M059J (cell line): Measurements from ENCODE around the gene MRFAP1. TPM values are rescaled to one million over a fixed set of nuclear protein-coding genes. Genes with fewer than 3 reads are reported as not detected.

ENCODE experiments used
- DNase-seq: peaks from one replicate; pipeline ENCODE4 v3.0.0-alpha.2; 2012; ENCODE audit warnings: low read depth
- total RNA-seq: library from RNA; depleted of rRNA; stranded (reverse); fragments of >200 nt; shearing (Covaris generic); gene quantifications from 2 replicates; pipeline ENCODE4 v1.2.3, GENCODE V29; 2014; rRNA removed

MRFAP1 gene
- 121 and 163 TPM in 2 replicates for total RNA-seq

DNA sequence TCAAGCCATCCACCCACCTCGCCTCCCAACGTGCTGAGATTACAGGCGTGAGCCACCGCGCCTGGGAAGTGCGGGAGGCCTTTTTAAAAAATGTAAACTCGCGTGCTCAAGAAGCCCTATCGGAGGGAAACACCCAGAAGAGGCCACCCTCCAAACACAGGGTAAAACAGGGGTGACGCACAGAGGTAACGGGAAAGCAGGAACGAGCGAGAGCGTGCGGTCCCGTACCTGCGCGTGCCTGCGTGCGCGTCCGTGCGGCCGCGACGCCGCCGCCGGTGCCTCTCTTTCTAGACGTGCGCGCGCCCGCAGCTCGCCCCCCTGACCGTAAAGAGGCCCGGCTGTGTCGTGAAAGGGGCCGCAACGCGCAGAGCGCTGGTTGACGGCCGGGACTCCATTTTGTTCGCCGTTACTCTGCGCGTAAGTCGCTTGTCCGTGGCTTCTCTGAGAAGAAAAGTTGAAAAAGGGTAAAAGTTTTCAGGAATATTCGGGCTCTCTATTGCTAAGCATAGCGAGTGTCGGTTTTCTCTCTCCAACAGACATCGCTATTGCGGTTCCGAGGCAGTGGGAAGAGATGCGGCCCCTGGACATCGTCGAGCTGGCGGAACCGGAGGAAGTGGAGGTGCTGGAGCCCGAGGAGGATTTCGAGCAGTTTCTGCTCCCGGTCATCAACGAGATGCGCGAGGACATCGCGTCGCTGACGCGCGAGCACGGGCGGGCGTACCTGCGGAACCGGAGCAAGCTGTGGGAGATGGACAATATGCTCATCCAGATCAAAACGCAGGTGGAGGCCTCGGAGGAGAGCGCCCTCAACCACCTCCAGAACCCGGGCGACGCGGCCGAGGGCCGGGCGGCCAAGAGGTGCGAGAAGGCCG is at the start of gene MRFAP1:
TSS of gene MRFAP1 (plus strand) at position 394 of the 872 bp plus-strand sequence. CDS start at position 572, 178 bp downstream.
- DNase-seq = peak; percentile 92

DNA sequence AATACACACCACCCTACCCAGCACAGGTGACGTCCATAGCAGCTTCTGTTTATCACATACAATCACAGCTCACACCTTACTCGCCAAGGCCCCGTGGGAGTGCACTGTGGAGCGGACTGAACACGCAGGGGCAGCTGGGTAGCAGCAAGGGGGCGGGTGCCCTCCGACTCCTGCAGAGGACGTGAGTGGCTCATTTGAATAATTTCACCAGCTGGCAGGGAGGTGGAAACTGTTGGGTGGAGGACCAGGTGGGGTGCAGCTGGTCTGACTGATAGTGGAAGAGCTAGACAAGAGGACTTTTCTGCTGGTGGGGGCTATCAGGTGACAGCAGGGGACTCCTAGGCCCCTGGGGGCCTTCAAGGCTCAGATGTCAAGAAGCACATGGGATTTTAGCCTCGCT is 49.2 kb upstream of the MRFAP1 start:
- no peak for DNase-seq

DNA sequence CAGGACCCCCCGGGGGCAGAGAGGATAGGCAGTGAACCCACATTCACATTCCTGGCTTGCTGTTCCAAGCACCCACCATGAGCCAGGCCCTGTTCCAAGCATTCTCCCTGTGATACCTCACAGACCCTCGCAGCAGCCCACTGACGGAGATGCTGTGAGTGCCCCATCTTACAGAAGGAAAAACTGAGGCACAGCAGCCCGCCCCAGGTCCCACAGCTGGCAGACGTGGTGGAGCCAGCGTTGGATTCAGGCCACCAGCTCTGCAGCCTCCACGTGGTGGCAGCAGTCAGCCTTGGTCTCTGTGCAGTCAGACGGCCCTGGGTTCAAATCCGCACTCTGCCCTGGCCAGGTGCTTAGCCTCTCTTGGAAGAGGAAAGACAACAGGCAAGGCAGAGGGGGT is 48.7 kb upstream of the MRFAP1 start:
- DNase-seq = no peak

DNA sequence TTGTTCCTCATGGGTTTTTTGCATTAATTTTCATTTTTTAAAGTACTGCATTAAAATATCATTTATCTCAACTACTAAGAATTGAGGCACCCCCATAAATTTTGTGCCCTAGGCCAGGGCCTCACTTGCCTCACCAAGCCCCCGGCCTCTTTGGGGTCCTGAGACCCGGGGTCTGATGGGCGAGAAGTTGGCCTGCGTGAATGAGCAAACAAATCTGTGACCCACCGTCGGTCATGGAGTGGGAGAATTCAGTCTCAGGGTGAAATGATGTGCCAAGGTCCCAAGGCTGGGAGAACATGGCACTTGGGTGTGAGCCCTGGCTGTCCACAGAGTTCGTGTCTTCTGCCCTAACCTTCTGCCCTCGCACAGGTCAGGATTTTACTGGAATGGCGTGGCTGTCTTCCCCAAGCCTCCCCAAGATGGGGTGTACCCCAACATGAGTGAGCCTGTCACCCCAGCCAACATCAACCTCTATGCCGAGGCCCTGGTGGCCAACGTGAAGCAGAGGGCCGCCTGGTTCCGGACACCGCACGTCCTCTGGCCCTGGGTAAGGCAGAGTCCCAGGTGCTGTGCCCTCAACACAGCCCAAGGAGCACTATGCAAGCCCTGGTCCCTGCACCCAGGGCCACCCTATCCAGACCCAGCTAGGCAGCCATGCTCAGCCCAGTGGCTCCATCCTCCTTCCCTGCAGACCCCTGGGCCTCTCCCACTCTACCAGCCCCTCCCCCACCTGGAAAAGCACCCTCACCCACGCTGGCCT is 47.5 kb upstream of the MRFAP1 start:
- DNase-seq = no peak

DNA sequence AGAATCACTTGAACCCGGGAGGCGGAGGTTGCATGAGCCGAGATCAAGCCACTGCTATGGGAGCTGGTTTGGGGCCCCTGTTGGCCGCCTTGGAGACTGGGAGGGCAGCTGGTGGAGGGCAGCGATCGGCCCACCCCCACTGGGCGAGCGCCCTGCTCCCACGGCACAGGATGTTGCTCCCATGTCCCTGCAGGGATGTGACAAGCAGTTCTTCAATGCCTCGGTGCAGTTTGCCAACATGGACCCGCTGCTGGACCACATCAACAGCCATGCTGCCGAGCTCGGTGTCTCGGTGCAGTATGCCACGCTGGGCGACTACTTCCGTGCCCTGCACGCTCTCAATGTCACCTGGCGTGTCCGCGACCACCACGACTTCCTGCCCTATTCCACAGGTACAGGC is 46.1 kb upstream of the MRFAP1 start:
- no peak for DNase-seq

DNA sequence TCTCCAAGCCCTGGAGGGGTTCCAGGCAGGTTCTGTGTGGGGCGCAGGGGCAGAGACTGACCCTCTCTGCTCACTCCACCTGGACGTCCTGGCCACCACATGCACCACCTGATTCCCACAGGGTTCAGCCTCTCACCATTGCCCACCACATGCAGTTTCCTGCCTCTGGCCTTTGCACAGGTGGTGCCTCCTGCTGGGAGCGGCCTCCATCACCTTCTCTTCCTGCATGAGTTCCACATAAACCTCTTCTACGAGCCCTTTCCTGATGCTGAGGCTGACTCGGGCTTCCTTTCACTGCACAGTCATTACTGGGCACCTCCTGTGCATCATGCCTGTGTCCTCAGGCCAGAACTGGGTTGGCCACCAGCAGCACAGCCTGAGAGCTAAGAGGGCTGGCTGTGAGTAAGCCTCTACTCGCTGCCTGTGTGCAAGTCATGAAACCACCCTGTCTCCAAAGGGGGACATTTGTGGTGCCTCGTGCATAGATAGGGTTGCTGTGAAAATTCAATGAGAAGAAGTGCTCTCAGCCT is 45.6 kb upstream of the MRFAP1 start:
- peak; percentile 16 for DNase-seq

DNA sequence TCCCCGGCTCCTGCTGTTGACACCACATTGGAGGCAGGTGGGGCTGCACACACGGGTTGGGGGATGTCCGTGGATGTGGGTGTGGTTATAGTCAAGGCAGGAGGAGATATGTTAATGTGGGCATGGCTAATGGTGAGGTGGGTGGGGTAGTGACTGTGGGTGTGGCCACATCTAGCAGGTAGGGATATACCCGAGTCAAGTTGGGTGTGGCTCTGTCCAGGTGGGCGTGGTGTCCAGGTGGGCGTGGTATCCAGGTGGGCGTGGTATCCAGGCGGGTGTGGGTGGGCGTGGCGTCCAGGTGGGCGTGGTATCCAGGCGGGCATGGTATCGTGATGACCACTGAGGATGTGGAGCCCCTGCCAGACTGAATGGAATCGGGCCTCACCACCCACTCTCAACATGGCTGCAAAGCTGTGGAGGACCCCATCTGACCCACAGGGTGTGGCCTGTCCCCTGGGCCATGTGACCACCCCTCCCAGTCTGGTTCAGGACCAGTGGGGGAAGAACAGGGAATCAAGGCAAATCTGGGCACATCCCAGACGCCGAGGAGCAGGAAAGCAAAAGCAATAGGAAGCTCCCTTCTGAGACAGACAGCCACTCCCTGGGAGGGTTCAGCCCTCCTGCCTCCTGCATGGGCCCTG is 44.5 kb upstream of the MRFAP1 start:
- no peak for DNase-seq

DNA sequence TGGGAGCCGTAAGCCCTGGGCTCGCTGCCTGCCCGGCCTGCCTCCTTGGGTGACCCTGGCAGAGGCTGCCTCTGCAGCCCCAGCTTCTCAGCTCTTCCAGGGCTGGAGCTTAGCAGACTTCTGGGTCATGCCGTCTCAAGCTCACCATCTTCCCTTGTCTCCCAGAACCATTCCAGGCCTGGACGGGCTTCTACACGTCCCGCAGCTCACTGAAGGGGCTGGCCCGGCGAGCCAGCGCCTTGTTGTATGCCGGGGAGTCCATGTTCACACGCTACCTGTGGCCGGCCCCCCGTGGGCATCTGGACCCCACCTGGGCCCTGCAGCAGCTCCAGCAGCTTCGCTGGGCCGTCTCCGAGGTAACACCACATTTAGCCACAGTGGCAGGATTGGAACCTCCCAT is 43.5 kb upstream of the MRFAP1 start:
- no peak for DNase-seq

DNA sequence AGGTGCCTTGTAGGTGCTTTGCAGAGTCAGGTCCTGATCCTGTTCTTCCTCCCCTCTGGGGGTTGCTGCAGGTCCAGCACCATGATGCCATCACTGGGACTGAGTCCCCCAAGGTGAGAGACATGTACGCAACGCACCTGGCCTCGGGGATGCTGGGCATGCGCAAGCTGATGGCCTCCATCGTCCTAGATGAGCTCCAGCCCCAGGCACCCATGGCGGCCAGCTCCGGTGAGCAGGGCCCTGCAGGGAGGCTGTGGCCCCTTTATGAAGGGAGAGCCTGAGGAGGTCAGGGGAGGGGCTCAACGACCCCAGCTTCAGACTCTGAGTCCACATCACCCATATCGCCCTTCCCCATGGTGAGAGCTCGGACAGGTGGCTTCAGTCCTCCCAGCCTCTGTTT is 42.4 kb upstream of the MRFAP1 start:
- no peak for DNase-seq

DNA sequence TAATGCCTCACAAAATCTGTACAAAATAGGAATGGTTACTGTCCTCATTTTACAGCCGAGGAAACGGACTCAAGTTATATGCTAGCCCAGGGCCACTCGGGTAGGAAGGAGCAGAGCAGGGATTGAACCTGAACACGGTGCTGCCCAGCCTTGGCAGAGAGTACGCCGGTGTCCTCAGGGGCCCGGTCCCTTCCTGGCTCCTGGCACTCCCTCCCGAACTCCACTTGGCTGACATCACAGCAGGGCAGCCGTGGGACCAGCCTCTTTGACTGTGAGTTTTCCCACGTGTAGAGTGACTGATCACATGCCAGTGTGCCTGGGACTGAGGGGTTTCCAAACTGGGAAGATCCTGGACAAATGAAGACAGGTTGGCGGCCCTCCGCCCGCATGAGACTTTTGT is 41.8 kb upstream of the MRFAP1 start:
- DNase-seq = no peak

DNA sequence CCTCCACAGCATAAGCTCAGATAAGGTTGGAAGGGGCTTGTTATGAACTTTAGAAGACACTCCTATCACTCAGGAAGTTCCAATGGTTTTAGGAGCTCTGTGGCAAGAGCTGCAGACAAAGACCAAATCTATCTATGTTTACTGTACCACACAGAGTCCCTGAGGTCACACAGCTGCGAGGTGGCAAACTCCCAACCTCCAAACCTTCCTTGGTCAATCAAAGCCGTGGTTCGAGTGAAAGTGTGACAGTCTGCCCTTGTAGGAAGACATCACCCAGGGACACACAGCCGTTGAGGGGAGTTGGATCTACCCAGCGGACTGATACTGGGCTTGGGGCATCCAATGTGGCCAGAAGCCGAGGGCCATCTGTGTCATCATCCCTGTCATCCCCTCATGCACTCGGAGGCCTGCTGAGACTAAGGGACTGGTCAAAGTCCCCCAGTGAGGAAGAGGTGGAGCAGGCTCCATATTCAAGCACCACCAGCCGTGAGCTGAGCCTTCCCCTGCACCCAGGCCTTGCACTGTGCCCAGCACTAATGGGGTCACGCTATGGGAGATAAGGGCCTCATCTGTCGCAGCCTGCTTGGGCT is 38.7 kb upstream of the MRFAP1 start:
- no peak for DNase-seq

DNA sequence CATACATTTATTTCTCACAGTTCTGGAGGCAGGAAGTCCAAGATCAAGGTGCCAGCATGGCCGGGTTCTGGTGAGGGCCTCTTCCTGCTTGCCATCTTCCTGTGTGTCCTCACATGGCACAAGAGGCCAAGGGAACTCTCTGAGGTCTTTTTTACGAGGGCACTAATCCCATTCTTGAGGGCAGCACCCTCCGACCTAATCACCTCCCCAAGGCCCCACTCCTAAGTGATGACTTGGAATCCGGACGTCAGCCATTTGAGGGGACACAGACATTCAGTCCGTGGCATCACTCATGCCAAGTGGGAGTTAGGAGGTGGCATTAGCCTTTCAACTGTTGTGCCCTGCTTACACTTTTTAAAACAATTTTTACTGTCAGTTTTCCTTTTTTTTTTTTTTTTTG is 38.2 kb upstream of the MRFAP1 start:
- DNase-seq = no peak

DNA sequence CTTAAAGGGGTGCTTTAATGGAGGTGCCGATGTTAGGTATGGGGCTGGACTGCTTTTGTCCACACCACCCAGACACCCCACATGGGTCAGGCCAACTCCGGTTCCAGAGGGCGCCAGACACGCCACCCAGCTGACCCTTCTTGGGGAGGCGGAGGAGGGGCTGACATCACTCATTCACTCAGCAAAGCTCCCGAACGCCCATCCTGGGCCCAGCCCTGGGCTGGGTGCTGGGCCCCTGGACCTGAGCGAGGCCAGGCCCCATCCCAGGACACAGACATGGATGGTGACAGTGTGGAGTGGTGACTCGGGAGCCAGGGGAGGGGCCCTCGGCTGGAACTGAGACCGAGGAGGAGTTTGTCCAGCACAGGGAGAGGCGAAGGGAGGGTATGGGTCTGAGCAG is 37.4 kb upstream of the MRFAP1 start:
- DNase-seq = no peak

DNA sequence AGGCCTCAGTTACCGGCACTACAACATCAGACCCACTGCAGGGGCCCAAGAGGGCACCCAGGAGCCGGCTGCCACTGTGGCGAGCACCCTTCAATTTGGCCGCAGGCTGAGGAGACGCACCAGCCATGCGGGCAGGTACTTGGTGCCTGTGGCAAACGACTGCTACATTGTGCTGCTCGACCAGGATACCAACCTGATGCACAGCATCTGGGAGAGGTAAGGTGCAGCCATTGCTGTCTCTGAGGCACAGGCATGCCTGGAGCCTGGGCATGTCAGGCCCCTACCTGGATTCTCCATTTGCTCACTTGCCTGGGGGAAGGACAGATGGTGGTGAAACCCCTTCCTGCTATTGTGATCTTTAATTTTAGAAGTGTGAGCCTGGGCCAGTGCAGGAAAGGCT is 35.4 kb upstream of the MRFAP1 start:
- DNase-seq = no peak

DNA sequence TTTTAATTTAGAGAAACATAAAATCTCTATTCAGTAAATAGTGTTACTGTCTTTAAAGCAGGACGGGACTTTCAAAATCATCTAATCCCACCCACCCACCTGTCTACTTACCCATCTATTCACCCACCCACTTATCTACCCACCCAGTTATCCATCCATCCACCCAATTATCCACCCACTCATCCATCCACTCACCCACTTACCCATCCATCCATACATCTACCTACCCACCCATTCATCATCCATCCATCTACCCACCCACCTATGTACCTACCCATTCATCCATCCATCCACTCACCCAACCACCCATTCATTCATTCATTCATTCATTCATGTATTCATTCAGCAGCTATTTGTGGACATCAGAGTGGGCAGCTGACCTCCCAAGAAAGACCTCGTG is 34.9 kb upstream of the MRFAP1 start:
- DNase-seq = no peak

DNA sequence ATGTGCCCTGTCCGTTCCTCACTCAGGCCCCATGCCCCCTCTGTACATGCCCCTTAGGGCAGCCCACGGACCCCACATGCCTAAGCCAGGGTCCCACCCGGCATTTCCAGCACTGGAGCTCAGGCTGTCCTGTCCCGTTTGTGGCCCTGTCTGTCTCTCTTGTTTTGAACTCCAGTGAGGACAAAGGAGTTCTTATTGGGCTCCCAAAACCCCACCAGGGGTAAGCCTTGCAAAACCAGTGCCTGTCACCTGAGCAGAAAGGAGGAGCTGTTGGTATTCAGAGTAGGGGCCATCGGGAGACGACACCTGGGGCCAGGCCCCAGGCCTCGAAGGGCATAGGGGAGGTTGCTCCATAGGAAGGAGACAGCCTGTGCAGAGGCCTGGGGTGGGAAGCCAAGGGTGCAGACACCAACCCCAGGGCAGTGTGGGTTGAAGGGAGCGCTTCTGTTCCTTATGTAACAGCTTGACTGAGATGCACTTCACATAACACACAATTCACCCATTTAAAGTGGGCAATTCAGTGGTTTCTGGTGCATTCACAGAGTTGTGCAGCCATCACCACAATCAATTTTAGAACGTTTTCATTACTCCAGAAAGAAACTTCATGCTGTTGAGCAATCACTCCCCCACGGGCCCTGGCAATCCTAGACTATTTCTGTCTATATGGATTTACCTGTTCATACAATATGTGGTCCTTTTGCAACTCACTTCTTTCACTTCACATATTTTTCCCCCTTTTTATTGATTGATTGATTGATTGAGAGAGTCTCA is 33.8 kb upstream of the MRFAP1 start:
- no peak for DNase-seq

DNA sequence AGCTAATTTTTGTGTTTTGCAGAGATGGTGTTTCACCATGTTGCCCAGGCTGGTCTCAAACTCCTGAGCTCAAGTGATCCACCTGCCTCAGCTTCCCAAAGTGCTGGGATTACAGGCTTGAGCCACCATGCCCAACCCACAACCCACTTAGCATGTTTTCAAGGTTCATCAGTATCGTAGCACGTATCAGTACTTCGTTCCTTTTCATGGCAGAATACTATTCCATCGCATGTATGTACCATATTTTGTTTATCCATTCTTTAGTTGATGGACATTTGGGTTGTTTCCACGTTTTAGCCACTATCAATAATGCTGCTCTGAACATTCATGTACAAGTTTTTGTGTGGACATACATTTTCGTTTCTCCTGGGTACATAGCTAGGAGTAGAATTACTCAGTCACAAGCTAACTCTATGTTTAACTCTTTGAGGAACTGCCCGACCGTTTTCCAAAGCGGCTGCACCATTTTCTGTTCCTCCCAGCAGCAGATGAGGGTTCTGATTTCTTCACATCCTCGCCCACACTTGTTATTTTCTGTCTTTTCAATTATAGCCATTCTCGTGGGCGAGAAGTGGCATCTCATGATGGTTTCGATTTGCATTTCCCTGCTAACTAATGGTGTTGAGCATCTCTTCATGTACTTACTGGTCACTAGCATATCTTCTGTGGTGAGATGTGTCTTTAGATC is 33.0 kb upstream of the MRFAP1 start:
- no peak for DNase-seq

DNA sequence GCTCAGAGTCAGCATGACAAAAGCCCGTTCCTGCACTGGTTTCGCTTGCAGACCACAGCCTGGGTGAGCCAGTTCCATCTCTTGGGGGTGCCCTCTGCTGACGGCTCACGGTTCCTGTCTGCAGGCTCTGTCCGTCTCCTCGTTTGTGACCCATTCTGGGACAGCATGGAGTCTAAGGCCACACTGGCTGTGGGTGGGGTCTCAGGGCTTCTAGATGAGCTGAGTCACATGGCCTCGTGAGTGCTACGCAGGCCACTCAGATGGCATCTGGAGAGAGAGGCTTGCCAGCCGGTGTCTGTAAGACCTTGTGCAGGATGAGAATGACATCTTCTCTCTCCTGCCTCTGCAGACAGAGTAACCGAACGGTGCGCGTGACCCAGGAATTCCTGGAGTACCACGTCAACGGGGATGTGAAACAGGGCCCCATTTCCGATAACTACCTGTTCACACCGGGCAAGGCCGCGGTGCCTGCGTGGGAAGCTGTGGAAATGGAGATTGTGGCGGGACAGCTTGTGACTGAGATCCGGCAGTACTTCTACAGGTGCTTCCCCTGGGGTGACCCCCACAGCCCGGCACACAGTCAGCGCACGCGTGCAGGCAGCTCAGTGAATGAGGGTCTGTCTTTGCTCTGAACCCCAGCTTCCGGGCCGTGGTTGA is 31.6 kb upstream of the MRFAP1 start:
- no peak for DNase-seq

DNA sequence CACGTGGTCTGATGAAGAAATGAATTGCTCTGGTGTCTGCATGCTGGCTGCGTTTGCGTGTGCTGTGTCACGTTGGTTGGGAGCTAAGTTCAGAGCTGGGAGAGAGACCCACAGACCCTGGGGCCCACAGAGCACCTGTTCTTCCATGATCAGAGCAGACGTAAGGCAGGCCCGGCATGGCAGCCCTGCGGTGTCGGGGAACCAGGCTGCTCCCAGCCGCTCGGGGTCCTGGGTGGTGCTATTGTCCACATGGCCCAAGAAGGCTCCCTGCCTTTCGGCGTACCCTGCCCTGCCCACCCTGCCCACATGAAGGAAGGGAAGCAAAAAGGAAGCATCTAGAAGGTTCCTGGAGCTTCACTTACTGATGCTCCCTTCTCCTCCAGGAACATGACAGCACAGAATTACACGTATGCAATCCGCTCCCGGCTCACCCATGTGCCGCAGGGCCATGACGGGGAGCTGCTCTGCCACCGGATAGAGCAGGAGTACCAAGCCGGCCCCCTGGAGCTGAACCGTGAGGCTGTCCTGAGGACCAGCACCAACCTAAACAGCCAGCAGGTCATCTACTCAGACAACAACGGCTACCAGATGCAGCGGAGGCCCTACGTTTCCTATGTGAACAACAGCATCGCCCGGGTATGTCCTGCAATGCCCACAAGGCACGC is 30.9 kb upstream of the MRFAP1 start:
- no peak for DNase-seq
